IPS-18a (cell line): ENCODE measurements around the gene CD207.
"Not testable (repeated sequence)": the region's sequence is repeated elsewhere in the genome, so short reads cannot be mapped to it uniquely, and the experiment has no call there.

Source experiments
- H3K27ac ChIP-seq: one replicate; pipeline ENCODE4 v1.5.1; 2013; ENCODE audit warnings: low read length
- H3K27me3 ChIP-seq: one replicate; pipeline ENCODE4 v1.6.1; 2013; ENCODE audit warnings: mild to moderate bottlenecking, low read length; ENCODE audit not compliant: control insufficient read depth, insufficient read depth
- H3K36me3 ChIP-seq: one replicate; pipeline ENCODE4 v1.6.1; 2013; ENCODE audit warnings: low read depth, low read length; ENCODE audit not compliant: control insufficient read depth
- H3K4me1 ChIP-seq: one replicate; pipeline ENCODE4 v1.6.1; 2013; ENCODE audit warnings: low read depth, low read length; ENCODE audit not compliant: control insufficient read depth
- H3K4me3 ChIP-seq: one replicate; pipeline ENCODE4 v1.5.1; 2013; ENCODE audit warnings: low read length
- H3K9ac ChIP-seq: one replicate; pipeline ENCODE4 v1.6.1; 2013; ENCODE audit warnings: mild to moderate bottlenecking, low read length, moderate library complexity
- H3K9me3 ChIP-seq: one replicate; pipeline ENCODE4 v1.6.1; 2013; ENCODE audit warnings: low read depth, low read length; ENCODE audit not compliant: control insufficient read depth

The CD207 gene

DNA sequence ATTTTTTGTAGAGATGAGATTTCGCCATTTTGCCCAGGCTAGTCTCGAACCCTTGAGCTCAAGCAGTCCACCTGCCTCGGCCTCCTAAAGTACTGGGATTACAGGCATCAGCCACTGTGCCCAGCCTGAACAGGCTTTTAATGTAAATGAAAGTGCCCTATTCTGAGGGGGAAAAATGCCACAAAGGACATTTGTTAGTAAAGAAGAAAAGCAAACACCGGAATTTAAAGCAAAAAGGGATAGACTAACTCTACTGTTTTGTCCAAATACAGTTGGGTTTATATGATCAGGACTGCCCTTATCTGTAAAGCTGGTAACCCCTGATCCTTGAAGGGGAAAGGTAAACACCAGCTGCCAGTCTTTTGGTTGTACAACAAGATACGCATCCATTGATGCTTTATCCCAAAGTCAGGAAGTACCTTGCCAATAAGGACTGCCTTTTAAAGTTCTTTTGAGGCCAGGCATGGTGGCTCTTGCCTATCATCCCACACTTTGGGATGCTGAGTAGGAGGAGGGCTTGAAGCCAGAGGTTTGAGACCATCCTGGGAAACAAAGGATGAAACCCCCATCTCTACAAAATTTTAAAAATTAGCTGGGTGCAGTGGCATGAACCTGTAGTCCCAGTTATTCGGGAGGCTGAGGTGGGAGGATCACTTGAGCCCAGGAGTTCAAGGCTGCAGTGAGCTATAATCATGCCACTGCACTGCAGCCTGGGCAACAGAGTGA, 28.4 kb downstream of the CD207 start:
- no peak overlapping the region for H3K9ac ChIP-seq
- H3K27me3 ChIP-seq = no peaks in the 10 kb centered on the region
- no peak overlapping the region for H3K27ac ChIP-seq
- H3K4me1 ChIP-seq = no peaks in the 10 kb centered on the region
- H3K36me3 ChIP-seq = no peaks in the 10 kb centered on the region
- H3K9me3 ChIP-seq = no peaks in the 10 kb centered on the region
- H3K4me3 ChIP-seq = no peak overlapping the region

DNA sequence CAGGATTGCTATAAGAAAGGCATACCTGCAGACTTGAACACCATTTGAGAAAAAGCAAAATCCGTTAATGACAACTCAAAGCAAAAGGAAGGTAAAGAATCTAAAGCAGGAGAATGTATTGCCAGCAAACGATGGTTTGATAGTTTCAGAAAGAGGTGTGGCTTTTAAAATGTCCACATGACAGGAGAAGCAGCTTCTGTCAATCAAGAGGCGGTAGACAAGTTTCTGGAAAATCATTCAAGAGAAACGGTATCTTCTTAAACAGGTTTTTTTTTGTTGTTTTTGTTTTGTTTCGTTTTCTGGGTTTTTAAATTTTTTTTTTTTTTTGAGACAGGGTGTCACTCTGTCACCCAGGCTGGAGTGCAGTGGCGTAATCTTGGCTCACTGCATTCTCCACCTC, 29.0 kb downstream of the CD207 start:
- H3K27ac ChIP-seq = no peak overlapping the region
- H3K4me1 ChIP-seq = no peaks in the 10 kb centered on the region
- no peak overlapping the region for H3K9ac ChIP-seq
- no peak overlapping the region for H3K4me3 ChIP-seq
- H3K9me3 ChIP-seq = no peaks in the 10 kb centered on the region
- no peaks in the 10 kb centered on the region for H3K27me3 ChIP-seq
- H3K36me3 ChIP-seq = no peaks in the 10 kb centered on the region

DNA sequence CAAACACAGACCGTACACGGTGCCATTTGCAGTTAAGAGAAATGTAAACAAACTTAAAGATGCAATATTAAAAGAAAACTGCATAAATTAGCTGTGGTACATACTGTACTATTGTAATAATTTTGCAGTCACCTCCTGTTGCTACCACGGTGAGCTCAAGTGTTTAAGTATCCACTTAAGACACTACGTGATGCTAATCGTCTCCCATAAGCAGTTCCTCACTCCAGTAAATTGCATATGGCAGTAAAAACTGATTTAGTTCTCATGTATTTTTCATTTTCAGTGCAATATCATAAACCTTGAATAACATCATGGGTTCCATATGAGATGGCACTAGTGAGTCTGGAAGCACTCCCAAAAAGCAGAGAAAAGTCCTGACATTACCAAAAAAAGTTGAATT, 29.6 kb downstream of the CD207 start:
- Histone ChIP-seq H3K27me3 (peaks cover 6% of the 10 kb centered on the region), H3K4me1 (no peaks in the 10 kb centered on the region), H3K9ac (no peak overlapping the region), H3K4me3 (no peak overlapping the region), H3K36me3 (no peaks in the 10 kb centered on the region), H3K9me3 (no peaks in the 10 kb centered on the region), H3K27ac (no peak overlapping the region)

DNA sequence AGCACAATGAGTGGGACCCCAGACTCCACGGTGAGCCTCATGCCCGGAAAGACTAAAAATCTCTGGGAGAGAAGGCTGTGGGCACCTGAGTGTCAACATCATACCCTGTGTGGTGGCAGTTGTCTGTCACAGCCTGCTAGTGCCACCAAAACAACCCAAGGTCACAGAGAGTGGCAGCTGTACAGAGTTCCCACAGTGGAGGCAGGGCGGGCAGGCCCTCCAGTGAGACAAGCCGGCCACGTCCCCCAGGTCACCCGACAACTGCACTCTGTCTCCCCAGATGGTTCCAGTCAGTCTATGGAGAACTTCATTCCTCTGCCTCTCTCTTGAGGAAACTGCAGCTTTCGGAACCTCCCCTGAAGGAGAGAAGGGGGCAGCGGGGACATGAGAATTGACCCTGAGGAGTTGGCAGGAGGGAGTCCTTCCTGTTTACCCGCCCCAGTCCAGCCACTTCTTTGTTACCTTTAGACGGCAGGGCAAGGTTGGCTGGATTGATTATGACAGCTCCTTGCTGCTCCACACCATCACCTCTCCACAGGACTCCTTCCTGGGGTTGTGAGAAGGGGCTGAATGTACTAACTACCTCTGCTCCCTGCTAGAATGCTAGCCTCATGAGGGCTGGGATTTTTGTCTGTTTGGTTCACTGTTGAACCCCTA, 33.9 kb downstream of the CD207 start:
- Histone ChIP-seq H3K9me3 (no peaks in the 10 kb centered on the region), H3K9ac (no peak overlapping the region), H3K27me3 (peaks cover 7% of the 10 kb centered on the region), H3K4me3 (no peak overlapping the region), H3K4me1 (no peaks in the 10 kb centered on the region), H3K36me3 (no peaks in the 10 kb centered on the region), H3K27ac (no peak overlapping the region)

DNA sequence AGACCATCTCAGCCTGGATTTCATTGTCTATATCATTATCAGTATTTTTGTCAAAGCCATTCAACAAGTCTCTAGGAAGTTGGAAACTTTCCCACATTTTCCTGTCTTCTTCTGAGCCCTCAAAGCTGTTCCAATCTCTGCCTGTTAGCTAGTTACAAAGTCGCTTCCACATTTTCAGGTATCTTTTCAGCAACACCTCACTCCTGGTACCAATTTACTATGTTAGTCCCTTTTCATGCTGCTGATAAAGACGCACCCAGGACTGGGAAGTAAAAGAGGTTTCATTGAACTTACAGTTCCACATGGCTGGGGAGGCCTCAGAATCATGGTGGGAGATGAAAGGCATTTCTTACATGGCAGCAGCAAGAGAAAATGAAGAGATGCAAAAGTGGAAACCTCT, 35.9 kb downstream of the CD207 start:
- no peak overlapping the region for H3K27ac ChIP-seq
- peaks cover 14% of the 10 kb centered on the region for H3K27me3 ChIP-seq
- H3K4me1 ChIP-seq = no peaks in the 10 kb centered on the region
- no peaks in the 10 kb centered on the region for H3K9me3 ChIP-seq
- no peak overlapping the region for H3K4me3 ChIP-seq
- H3K9ac ChIP-seq = no peak overlapping the region
- H3K36me3 ChIP-seq = no peaks in the 10 kb centered on the region

DNA sequence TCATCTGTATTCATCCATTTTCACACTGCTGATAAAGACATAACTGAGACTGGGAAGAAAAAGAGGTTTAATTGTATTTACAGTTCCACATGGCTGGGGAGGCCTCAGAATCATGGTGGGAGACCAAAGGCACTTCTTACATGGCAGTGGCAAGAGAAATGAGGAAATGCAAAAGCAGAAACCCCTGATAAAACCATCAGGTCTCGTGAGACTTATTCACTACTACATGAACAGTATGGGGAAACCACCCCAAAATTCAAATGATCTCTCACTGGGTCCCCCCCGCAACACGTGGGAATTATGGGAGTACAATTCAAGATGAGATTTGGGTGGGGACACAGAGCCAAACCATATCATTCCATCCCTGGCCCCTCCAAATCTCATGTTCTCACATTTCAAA, 37.6 kb downstream of the CD207 start:
- H3K27me3 ChIP-seq = peaks cover 22% of the 10 kb centered on the region
- not testable (repeated sequence) for H3K4me1 ChIP-seq, H3K9me3 ChIP-seq, H3K27ac ChIP-seq, H3K36me3 ChIP-seq, H3K4me3 ChIP-seq, H3K9ac ChIP-seq

DNA sequence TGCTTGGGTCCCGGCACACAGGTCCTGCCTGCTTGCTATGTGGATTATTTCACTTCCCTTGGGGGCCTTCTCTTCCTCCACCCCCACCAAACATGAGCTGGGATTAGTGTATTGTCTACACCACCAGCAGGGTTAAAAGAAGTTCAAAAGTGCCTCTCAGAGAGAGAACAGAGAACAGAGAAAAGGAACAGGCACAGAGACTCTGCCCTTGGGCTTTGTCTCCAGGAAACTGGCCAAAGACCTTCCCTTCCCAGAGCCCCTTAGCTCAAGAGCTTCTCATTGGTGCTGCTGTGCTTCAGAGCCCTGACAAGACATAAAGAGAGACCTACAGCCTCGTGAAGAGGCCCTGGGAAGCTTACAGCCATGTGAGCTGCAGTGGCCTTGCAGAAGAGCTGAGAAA, 38.1 kb downstream of the CD207 start:
- Histone ChIP-seq H3K9me3 (no peaks in the 10 kb centered on the region), H3K4me1 (no peaks in the 10 kb centered on the region)

DNA sequence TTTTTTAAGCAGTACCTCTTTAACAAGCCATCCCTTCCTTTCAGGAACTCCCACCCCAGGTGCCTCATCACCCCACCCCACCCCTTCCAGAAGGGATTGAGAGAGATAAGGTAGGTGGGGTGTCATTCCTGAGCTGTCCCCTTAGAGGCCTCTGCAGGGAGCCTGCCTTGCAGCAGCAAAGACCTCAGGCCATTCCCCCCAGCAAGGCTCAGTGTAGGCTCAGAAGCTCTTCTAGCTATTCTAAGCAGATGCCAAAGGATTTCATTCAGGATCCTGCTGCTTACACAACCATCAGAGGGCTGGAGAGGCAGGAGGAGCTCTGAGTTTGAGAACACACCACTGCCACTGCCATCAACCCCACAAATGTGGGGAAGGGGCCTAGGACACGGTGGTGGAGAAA, 39.4 kb downstream of the CD207 start:
- H3K4me3 ChIP-seq = no peak overlapping the region
- no peak overlapping the region for H3K9ac ChIP-seq
- peaks cover 37% of the 10 kb centered on the region for H3K27me3 ChIP-seq
- H3K27ac ChIP-seq = no peak overlapping the region
- H3K4me1 ChIP-seq = no peaks in the 10 kb centered on the region
- no peaks in the 10 kb centered on the region for H3K9me3 ChIP-seq
- H3K36me3 ChIP-seq = no peaks in the 10 kb centered on the region

More for the DNA sequence above, 38.1 kb downstream of the CD207 start:
- Histone ChIP-seq H3K36me3 (no peaks in the 10 kb centered on the region), H3K27ac (no peak overlapping the region), H3K9ac (no peak overlapping the region), H3K27me3 (peaks cover 27% of the 10 kb centered on the region), H3K4me3 (no peak overlapping the region)

DNA sequence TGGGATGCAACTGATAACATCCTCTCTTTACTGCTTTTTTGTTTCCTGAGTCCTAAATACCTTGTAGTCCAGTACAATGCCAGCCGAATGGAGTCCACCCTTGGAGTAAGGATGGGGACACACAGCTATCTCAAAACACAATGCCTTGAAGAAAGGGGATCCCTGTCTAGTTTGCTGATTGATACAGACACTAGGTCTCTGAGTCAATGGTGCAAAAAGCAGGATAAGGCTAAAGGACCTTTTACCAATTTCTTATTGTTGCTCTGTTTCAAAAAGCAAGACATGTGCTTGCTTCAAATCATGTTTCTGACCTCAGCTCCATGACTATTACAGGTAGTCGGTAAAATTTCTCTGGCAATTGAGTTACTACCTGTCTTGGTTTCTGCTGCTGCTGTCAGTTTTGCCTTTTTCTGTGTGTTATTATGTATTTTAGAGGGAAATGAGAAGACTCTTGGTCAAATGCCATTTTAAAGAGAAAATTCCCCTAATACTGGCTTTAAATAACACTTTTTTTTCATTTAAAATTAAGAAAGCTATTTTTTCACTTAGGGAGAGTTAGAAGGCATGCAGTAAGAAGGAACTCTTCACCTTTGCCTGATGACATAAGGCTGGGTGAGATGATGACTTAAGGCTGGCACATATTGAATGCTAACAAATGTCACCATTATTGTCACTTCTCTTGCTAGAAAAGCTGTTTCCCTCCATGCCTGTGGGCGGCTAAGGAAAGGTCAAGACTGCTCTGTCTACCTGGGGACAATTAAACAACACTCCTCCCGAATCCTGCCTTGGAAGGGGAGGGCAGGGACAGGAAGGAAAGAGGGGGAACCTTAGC, 40.2 kb downstream of the CD207 start:
- no peaks in the 10 kb centered on the region for H3K36me3 ChIP-seq
- no peak overlapping the region for H3K9ac ChIP-seq
- H3K9me3 ChIP-seq = no peaks in the 10 kb centered on the region
- H3K4me1 ChIP-seq = no peaks in the 10 kb centered on the region
- H3K27ac ChIP-seq = no peak overlapping the region
- peaks cover 42% of the 10 kb centered on the region for H3K27me3 ChIP-seq
- H3K4me3 ChIP-seq = no peak overlapping the region

DNA sequence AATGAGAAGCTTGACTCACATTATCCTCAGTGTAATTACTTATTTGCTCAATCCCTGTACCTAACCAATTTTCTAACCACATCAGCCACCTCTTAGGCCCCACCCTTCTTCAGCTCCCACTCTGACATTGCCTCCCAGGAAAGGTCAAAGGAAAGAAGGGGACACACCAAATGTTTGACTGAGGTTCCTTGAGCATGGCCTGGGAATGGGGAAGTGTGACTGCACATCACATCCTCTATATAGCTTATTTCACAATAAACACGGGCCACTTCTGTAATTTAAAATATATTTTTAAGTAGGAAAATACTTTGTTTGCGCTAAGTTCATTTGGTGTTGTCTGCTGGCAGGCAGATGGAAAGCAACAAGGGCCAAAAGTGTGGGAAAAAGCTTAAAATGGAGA, 42.2 kb downstream of the CD207 start:
- no peaks in the 10 kb centered on the region for H3K4me1 ChIP-seq
- no peak overlapping the region for H3K9ac ChIP-seq
- H3K36me3 ChIP-seq = no peaks in the 10 kb centered on the region
- H3K27ac ChIP-seq = no peak overlapping the region
- H3K4me3 ChIP-seq = no peak overlapping the region
- peaks cover 61% of the 10 kb centered on the region for H3K27me3 ChIP-seq
- H3K9me3 ChIP-seq = no peaks in the 10 kb centered on the region

DNA sequence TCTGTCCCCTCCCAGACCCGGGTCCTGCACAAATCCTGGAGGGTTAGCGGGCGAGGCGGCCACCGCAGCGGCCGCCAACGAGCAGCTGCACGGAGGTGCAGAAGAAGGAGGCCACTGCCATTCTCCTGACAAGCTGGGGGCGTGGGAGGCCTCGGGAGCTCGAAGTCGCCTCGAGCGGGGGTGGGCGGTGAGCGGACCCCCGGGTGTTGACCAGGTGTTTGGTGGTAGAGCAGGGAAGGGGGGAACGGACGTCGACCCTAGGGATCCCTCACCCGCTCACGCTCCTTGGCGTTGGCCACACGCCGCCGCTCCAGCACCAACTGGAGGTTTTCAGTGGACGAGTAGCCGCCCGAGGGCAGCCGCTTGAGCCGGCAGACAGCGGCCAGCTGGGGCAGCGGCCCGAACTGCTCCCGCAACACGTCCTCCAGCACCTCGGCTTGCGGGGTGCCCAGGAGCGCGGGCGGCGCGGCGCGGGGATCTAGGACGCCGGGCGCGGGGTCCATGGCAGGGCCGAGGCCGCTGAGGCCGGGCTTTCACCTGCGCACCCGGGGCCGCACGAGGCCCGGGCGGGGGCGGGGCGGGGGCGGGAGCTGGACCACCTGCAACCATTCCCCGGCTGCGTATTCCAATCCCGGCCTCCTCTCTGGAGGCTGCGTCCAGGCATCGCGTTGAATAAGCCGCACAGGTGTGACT, 45.3 kb downstream of the CD207 start, which contains the start of gene FIGLA:
Gene FIGLA (minus strand): TSS at position 508 of the 693 bp plus-strand sequence. CDS start 5 bp downstream, at position 503.
- Histone ChIP-seq H3K4me3 (peak within 1 kb of the TSS; percentile 28), H3K27me3 (peaks cover 79% of the 10 kb centered on the region), H3K36me3 (no peaks in the 10 kb centered on the region), H3K9ac (no peak within 1 kb of the TSS), H3K9me3 (no peaks in the 10 kb centered on the region), H3K27ac (no peak within 1 kb of the TSS), H3K4me1 (no peaks in the 10 kb centered on the region)
